GM04504 (cell line): ENCODE measurements around the gene MAPKAP1.

Source experiments
- DNase-seq: peaks from one replicate; pipeline ENCODE4 v3.0.0-alpha.2; 2012; ENCODE audit warnings: low read depth

The MAPKAP1 gene

GRCh38 chr9:125536167-125536772 lies 170.7 kb downstream of the MAPKAP1 start:
- no peak for DNase-seq

GRCh38 chr9:125534971-125535701 lies 171.9 kb downstream of the MAPKAP1 start:
- no peak for DNase-seq

- DNase-seq: no peak
Observed at GRCh38 chr9:125532812-125533594, 174.0 kb downstream of the MAPKAP1 start.

- no peak for DNase-seq
Observed at GRCh38 chr9:125532412-125532811, 174.6 kb downstream of the MAPKAP1 start.

GRCh38 chr9:125529589-125530515 lies 177.2 kb downstream of the MAPKAP1 start:
- DNase-seq: no peak

GRCh38 chr9:125529107-125529506 lies 177.9 kb downstream of the MAPKAP1 start:
- DNase-seq: no peak

GRCh38 chr9:125527471-125528002 lies 179.5 kb downstream of the MAPKAP1 start:
- no peak for DNase-seq

- DNase-seq: no peak
Observed at GRCh38 chr9:125525921-125526631, 180.9 kb downstream of the MAPKAP1 start.

- no peak for DNase-seq
Observed at GRCh38 chr9:125524583-125525355, 182.2 kb downstream of the MAPKAP1 start.

- DNase-seq: no peak
Observed at GRCh38 chr9:125523681-125524080, 183.3 kb downstream of the MAPKAP1 start.

- DNase-seq: peak; percentile 37
Observed at GRCh38 chr9:125522328-125522725, 184.7 kb downstream of the MAPKAP1 start.

GRCh38 chr9:125521462-125522327 lies 185.3 kb downstream of the MAPKAP1 start:
- DNase-seq: peak; percentile 80

GRCh38 chr9:125519734-125520133 lies 187.3 kb downstream of the MAPKAP1 start:
- DNase-seq: no peak

GRCh38 chr9:125517577-125517976 lies 189.4 kb downstream of the MAPKAP1 start:
- DNase-seq: no peak

GRCh38 chr9:125515983-125516940 lies 190.7 kb downstream of the MAPKAP1 start:
- no peak for DNase-seq

GRCh38 chr9:125515281-125515680 lies 191.7 kb downstream of the MAPKAP1 start:
- DNase-seq: no peak

GRCh38 chr9:125514468-125514867 lies 192.5 kb downstream of the MAPKAP1 start:
- DNase-seq: no peak
